Calu3 (cell line): Measurements from ENCODE around the gene SH3RF1. TPM values are rescaled to one million over a fixed set of nuclear protein-coding genes. Genes with fewer than 3 reads are reported as not detected.

Experiments used
- BruUV-seq: library from RNA; stranded (reverse); fragments of 400-500 nt; replicated peaks from 2 replicates; lab custom pipeline; 2021; lab: Mats Ljungman, UMichigan
- CTCF ChIA-PET: fragments of 300-600 bp; sonication (Branson Sonifier 250); formaldehyde crosslinking; loops from one replicate; lab custom pipeline; 2022; ENCODE audit warnings: antibody characterized with exemption; lab: Charles Lee
- DNase-seq: peaks from one replicate; pipeline ENCODE4 v3.0.0; 2022
- H3K27ac Mint-ChIP-seq: one replicate; pipeline ENCODE4 v1.8.0; 2022; ENCODE audit warnings: mixed read lengths; ENCODE audit not compliant: unreplicated experiment
- H3K27me3 Mint-ChIP-seq: one replicate; pipeline ENCODE4 v1.8.0; 2022; ENCODE audit warnings: mixed read lengths; ENCODE audit not compliant: unreplicated experiment
- H3K36me3 Mint-ChIP-seq: one replicate; pipeline ENCODE4 v1.8.0; 2022; ENCODE audit warnings: mild to moderate bottlenecking, moderate library complexity, mixed read lengths; ENCODE audit not compliant: insufficient read depth, unreplicated experiment
- H3K4me1 Mint-ChIP-seq: one replicate; pipeline ENCODE4 v1.8.0; 2022; ENCODE audit warnings: mild to moderate bottlenecking, low read depth, mixed read lengths; ENCODE audit not compliant: unreplicated experiment
- H3K4me3 Mint-ChIP-seq: one replicate; pipeline ENCODE4 v1.8.0; 2022; ENCODE audit warnings: mild to moderate bottlenecking, low read depth, moderate library complexity, mixed read lengths; ENCODE audit not compliant: unreplicated experiment
- H3K9me3 Mint-ChIP-seq: one replicate; pipeline ENCODE4 v1.8.0; 2022; ENCODE audit warnings: low read depth, mixed read lengths; ENCODE audit not compliant: unreplicated experiment
- intact Hi-C: fragments of 100-400 bp; cut with micrococcal nuclease; formaldehyde crosslinking; loops from one replicate; pipeline ENCODE4 v1.10.0; 2022; ENCODE audit not compliant: unreplicated experiment
- total RNA-seq: library from RNA; stranded (reverse); gene quantifications from 2 replicates; pipeline ENCODE4 v1.2.3, GENCODE V29; 2022
- TF ChIP-seq, protein P1 (sequence below): fragments of 200-600 bp; IDR thresholded peaks from one replicate; pipeline ENCODE4 v1.8.0; 2022; ENCODE audit warnings: antibody characterized with exemption; ENCODE audit not compliant: unreplicated experiment

Gene SH3RF1
- total RNA-seq, 1 experiment from 2014 or later: 70.1 TPM

DNA sequence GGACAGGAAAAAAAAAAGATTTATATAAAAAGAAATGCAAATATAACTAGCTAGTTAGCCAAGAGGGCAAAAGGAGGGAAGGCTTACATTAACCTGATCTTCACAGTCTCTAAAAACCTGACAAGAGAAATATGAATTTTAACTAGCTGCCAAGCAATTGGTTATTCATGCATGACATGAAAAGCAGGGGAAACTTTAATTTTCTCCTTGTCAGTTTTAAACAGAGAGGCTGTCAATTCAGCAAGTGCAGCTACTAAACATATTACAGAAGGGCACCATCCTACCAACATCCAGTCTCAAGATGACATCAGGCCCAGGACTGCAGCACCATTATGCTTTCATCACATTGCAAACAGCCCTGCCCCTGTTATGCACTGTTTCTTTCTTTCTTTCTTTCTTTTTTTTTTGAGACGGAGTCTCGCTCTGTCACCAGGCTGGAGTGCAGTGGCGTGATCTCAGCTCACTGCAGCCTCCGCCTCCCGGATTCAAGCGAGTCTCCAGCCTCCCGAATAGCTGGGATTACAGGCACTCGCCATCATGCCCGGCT, 221.8 kb downstream of the SH3RF1 start:
- Mint-ChIP-seq H3K4me1 (no peaks in the 10 kb centered on the region), H3K27me3 (no peaks in the 10 kb centered on the region), H3K36me3 (no peaks in the 10 kb centered on the region), H3K27ac (no peak overlapping the region), H3K4me3 (no peak overlapping the region), H3K9me3 (no peaks in the 10 kb centered on the region)
- TF ChIP-seq, protein P1, sequence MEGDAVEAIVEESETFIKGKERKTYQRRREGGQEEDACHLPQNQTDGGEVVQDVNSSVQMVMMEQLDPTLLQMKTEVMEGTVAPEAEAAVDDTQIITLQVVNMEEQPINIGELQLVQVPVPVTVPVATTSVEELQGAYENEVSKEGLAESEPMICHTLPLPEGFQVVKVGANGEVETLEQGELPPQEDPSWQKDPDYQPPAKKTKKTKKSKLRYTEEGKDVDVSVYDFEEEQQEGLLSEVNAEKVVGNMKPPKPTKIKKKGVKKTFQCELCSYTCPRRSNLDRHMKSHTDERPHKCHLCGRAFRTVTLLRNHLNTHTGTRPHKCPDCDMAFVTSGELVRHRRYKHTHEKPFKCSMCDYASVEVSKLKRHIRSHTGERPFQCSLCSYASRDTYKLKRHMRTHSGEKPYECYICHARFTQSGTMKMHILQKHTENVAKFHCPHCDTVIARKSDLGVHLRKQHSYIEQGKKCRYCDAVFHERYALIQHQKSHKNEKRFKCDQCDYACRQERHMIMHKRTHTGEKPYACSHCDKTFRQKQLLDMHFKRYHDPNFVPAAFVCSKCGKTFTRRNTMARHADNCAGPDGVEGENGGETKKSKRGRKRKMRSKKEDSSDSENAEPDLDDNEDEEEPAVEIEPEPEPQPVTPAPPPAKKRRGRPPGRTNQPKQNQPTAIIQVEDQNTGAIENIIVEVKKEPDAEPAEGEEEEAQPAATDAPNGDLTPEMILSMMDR: no peak
- no TSS peak for BruUV-seq
- no peak for DNase-seq
- intact Hi-C loops: no loop called here
- CTCF ChIA-PET: no interaction called here

DNA sequence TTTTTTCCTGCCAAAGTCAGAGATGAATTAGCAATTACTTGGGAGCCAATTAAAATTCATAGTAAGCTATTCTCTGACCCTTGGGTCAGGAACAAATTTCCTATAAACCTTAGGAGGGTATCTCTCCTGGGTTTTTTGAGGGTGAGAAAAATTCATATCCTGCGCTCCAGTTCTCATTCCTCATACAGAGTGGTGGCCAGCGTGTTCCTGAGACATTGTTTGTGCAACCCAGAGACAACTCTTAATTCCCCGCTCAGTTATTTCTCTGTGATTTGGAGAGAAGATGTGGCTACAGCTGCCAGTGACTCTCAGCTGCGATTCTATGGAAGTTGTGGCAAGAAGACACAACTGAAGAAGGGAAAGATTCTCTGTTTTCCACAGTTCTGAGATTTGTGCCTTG, 222.8 kb downstream of the SH3RF1 start:
- no peak overlapping the region for H3K27ac Mint-ChIP-seq
- H3K4me1 Mint-ChIP-seq: no peaks in the 10 kb centered on the region
- H3K36me3 Mint-ChIP-seq: no peaks in the 10 kb centered on the region
- BruUV-seq: no TSS peak
- TF ChIP-seq, protein P1: no peak
- no peak for DNase-seq
- H3K4me3 Mint-ChIP-seq: no peak overlapping the region
- intact Hi-C loops: no loop called here
- CTCF ChIA-PET: no interaction called here
- H3K9me3 Mint-ChIP-seq: no peaks in the 10 kb centered on the region
- no peaks in the 10 kb centered on the region for H3K27me3 Mint-ChIP-seq

DNA sequence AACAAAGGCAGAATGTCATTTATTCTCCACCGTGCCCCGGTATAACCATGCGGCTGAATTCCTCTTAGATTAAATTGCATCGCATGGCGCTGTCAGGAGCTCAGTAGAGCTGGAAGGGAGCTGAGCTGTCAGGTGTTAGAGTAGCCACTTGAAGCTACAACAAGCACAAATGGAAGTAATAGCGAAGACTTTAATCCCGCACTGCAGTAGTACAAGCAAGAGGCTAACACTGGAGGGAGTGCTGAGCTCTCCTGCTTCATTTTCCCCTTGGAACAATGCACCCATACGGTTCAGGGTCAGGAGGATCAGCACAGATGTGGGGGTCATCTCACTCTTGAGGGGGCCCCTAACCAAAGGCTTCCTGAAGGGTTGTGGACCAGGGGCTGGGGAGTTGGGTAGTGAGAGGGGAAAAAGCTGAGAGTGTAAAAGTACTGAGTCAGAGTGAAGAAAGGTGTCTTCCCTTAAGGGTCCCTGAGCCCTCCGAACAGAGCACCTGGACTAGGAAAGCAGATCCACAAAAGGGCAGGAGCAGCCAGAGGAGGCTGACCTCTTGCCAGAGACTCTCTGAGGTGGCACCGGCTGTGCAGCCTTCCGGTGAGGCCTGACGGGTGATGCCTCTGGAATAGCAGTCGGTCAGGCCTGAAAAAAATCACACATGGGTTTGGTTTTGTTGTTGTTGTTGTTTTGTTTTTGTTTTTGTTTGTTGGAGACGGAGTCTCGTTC, 224.7 kb downstream of the SH3RF1 start:
- no peak overlapping the region for H3K27ac Mint-ChIP-seq
- H3K9me3 Mint-ChIP-seq: no peaks in the 10 kb centered on the region
- intact Hi-C loops: no loop called here
- H3K4me3 Mint-ChIP-seq: no peak overlapping the region
- no TSS peak for BruUV-seq
- H3K27me3 Mint-ChIP-seq: no peaks in the 10 kb centered on the region
- TF ChIP-seq, protein P1: no peak
- H3K4me1 Mint-ChIP-seq: no peaks in the 10 kb centered on the region
- CTCF ChIA-PET: interaction anchor here (0.7 kb wide), 1 partner anchor 70 kb away, joined by 3 read pairs; no protein-coding TSS in a partner anchor
- DNase-seq: no peak
- H3K36me3 Mint-ChIP-seq: no peaks in the 10 kb centered on the region

DNA sequence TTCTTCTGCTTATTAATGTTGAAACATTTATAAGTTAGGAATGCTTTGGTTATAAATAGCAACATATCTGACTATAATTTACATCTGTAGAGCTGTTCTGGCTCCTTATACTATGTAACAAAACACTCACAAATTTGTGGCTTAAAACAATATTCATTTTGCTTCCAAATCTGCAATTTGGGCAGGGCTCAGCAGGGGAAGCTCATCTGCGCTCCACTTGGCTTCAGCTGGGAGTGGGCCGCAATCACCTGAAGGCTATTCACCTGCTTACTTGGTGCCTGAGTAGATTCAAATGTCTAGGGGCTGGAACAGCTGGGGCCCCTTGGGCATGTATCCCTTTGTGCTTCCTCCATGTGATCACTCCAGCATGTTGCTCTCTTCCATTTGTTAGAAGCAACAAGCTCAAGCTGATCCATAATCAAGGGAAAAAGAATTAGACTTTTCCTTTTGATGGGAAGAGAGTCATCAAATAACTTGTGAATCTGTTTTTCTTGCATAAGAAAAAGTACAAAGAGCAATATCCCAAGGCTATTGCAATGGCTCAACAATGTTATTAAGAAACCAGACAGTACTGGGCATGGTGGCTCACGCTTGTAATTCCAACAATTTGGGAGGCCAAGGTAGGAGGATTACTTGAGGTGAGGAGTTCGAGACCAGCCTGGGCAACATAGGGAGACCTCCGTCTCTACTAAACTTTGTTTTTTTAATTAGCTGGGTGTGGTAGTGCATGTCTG, 225.9 kb downstream of the SH3RF1 start:
- no TSS peak for BruUV-seq
- no peak overlapping the region for H3K27ac Mint-ChIP-seq
- TF ChIP-seq, protein P1: no peak
- H3K36me3 Mint-ChIP-seq: no peaks in the 10 kb centered on the region
- intact Hi-C loops: no loop called here
- H3K27me3 Mint-ChIP-seq: no peaks in the 10 kb centered on the region
- no peaks in the 10 kb centered on the region for H3K9me3 Mint-ChIP-seq
- H3K4me1 Mint-ChIP-seq: no peaks in the 10 kb centered on the region
- CTCF ChIA-PET: no interaction called here
- no peak for DNase-seq
- H3K4me3 Mint-ChIP-seq: no peak overlapping the region
